Fibroblast of lung (primary cell): ENCODE data around the gene DNPEP.

Source experiments
- EZH2 ChIP-seq: IDR thresholded peaks from 2 replicates; pipeline ENCODE4 v1.5.1; 2012; ENCODE audit warnings: low read length, control low read depth, mild to moderate bottlenecking; ENCODE audit errors: missing control alignments
- TF ChIP-seq, protein P1 (sequence below), 2 donors: IDR thresholded peaks in 1 of 2; conservative IDR thresholded peaks in 1 of 2; 1 replicate in 1 of 2; 2 replicates in 1 of 2; pipeline ENCODE4 v1.5.1; 2011 to 2012; ENCODE audit warnings: low read length in 2 of 2, control low read depth in 1 of 2, inconsistent platforms in 1 of 2, low read depth in 1 of 2, mild to moderate bottlenecking in 1 of 2

DNA sequence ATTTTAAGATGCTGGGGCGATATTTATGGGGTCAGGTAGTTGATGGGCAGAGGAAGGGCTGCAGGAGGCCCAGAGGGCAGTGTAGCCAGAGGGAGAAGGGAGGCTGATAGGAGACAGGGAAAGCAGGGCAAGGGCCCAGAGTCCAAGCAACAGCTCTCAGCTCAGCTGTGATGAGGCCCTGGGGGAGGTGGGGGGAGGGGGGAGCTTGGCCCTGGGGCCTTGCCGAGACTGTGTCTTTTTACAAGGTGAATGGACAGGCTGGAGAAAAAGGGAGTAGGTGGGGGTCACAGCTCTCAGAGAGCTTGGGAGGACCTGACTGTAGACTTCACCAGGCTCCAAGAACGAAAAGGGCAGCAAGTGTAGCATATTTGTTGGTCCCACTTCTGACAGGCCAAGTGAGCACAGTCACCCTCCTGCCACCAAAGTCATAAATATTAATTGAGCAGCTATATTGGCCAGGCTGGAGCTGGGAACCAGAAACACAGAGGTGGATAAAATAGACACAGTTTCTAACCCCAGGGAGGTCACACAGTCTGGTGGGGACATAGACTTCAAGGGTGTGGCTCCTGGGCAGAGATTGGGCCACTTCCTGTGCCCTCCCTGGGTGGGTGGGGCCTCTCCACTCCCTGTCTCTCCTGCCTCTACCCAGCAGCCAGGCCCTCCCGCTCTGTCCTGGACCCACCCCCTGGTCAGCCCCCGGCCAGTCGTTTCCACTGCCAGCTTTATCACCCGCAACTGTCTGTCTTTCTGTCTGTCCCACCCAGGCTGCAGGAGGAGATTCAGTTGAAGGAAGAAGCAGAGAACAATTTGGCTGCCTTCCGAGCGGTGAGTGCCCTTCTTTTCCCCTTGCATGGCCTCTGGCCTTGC, 31.9 kb upstream of the DNPEP start:
- TF ChIP-seq, protein P1, sequence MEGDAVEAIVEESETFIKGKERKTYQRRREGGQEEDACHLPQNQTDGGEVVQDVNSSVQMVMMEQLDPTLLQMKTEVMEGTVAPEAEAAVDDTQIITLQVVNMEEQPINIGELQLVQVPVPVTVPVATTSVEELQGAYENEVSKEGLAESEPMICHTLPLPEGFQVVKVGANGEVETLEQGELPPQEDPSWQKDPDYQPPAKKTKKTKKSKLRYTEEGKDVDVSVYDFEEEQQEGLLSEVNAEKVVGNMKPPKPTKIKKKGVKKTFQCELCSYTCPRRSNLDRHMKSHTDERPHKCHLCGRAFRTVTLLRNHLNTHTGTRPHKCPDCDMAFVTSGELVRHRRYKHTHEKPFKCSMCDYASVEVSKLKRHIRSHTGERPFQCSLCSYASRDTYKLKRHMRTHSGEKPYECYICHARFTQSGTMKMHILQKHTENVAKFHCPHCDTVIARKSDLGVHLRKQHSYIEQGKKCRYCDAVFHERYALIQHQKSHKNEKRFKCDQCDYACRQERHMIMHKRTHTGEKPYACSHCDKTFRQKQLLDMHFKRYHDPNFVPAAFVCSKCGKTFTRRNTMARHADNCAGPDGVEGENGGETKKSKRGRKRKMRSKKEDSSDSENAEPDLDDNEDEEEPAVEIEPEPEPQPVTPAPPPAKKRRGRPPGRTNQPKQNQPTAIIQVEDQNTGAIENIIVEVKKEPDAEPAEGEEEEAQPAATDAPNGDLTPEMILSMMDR (conservative IDR thresholded peaks at IDR 0.05 in 1 of 2, IDR thresholded peaks at IDR 0.05 in 1 of 2; ENCODE audit: low read depth in 1 of 2, low read length in 2 of 2), result no peak
- no peak for TF ChIP-seq EZH2
